Activated CD8-positive, alpha-beta memory T cell treated with anti-CD3 and anti-CD28 coated beads, Interleukin-2, amount 10 ng/mL, durations not matched to agents 7 days and 5 days (primary cell): ENCODE measurements around the gene ENTHD1. TPM values are rescaled to one million over a fixed set of nuclear protein-coding genes. Genes with fewer than 3 reads are reported as not detected.

ENCODE experiments used
- ATAC-seq: fragments of 150-1000 bp; cut with Tn5 transposase; one replicate; pipeline ENCODE4 v1.10.0; 2021; ENCODE audit warnings: moderate library complexity
- CTCF ChIA-PET: fragments of 350-600 bp; sonication (Branson Sonifier 250); formaldehyde crosslinking; loops from one replicate; lab custom pipeline; 2021; ENCODE audit warnings: antibody characterized with exemption; lab: Charles Lee
- DNase-seq: peaks from one replicate; pipeline ENCODE4 v3.0.0-alpha.2; 2020
- H3K27ac Mint-ChIP-seq: one replicate; pipeline ENCODE4 v1.8.0; 2021; ENCODE audit warnings: mild to moderate bottlenecking, mixed read lengths
- H3K27me3 Mint-ChIP-seq: one replicate; pipeline ENCODE4 v1.8.0; 2021; ENCODE audit warnings: mixed read lengths
- H3K36me3 Mint-ChIP-seq: one replicate; pipeline ENCODE4 v1.8.0; 2021; ENCODE audit warnings: mild to moderate bottlenecking, mixed read lengths
- H3K4me1 Mint-ChIP-seq: one replicate; pipeline ENCODE4 v1.8.0; 2021; ENCODE audit warnings: mixed read lengths
- H3K4me3 Mint-ChIP-seq: one replicate; pipeline ENCODE4 v1.8.0; 2021; ENCODE audit warnings: mild to moderate bottlenecking, moderate library complexity, mixed read lengths
- H3K9me3 Mint-ChIP-seq: one replicate; pipeline ENCODE4 v1.8.0; 2022; ENCODE audit warnings: low read depth, mixed read lengths
- total RNA-seq, 2 experiments: library from RNA; stranded (reverse); gene quantifications; one replicate each; pipeline ENCODE4 v1.2.3, GENCODE V29; 2021

ENTHD1 gene
- total RNA-seq, 2 experiments from 2014 or later, result 0.21 to 0.41 TPM

GRCh38 chr22:39917776-39918495 is 24.4 kb upstream of the ENTHD1 start:
- ATAC-seq (no peak), DNase-seq (no peak)
- peaks cover 84% of the 10 kb centered on the region for H3K4me1 Mint-ChIP-seq
- peaks cover 65% of the 10 kb centered on the region for H3K36me3 Mint-ChIP-seq
- H3K27ac Mint-ChIP-seq, result peak overlapping the region; percentile 94
- no peaks in the 10 kb centered on the region for H3K9me3 Mint-ChIP-seq
- H3K4me3 Mint-ChIP-seq, result peak overlapping the region; percentile 90
- H3K27me3 Mint-ChIP-seq, result no peaks in the 10 kb centered on the region
- CTCF ChIA-PET, result interaction anchor here (1.1 to 8.1 kb wide), 7 partner anchors 11 to 389 kb away, joined by 4 to 60 read pairs (median 7); no protein-coding TSS in a partner anchor

DNA sequence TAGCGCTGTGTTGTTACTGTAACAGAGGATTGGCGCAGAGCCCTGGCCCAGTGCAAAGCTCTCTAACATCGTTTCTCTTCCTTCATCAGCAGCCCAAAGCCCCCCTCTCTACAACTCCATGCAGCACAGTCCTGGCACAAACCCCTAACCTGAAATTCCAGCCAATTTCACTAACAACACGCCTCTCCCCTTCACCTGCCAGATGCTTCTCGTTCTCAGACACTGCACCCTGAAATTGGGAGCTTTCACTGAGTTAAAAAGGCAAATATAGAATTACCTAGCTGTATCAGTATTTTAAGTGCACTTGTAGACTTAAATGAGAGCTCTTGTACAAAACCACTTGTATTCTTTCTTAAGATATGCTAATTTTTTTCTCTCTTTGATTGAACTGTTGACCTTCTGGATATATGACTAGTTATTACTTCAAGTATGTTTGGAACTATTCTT is 23.7 kb upstream of the ENTHD1 start:
- DNase-seq (no peak), ATAC-seq (no peak)
- Mint-ChIP-seq H3K27ac (peak overlapping the region; percentile 94), H3K4me1 (peaks cover 83% of the 10 kb centered on the region), H3K27me3 (no peaks in the 10 kb centered on the region), H3K4me3 (peak overlapping the region; percentile 90), H3K36me3 (peaks cover 66% of the 10 kb centered on the region), H3K9me3 (no peaks in the 10 kb centered on the region)
- CTCF ChIA-PET, result interaction anchor here (0.6 to 8.1 kb wide), 10 partner anchors 8 to 394 kb away, joined by 3 to 60 read pairs (median 8); no protein-coding TSS in a partner anchor

DNA sequence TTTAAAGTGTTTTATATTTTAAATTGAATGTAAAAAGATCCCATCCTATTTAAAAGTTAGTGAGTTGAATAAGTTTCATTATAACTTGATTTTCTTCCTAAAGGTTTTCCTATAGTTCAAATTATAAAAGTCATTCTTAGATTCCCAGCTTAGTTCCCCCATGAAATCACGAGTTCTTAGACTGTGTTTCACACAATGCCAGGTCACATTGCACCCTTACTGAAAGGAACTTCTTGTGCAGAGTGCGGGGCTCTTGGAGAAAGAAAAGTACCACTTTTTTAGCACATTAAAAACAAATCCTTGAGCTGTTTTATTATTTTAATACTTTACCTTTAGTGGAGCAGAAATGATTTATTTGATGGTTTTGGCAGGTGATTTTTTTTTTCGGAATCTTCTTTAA is 22.9 kb upstream of the ENTHD1 start:
- CTCF ChIA-PET, result interaction anchor here (0.8 to 8.1 kb wide), 10 partner anchors 8 to 387 kb away, joined by 3 to 60 read pairs (median 8); no protein-coding TSS in a partner anchor
- no peaks in the 10 kb centered on the region for H3K9me3 Mint-ChIP-seq
- no peaks in the 10 kb centered on the region for H3K27me3 Mint-ChIP-seq
- ATAC-seq, result no peak
- H3K36me3 Mint-ChIP-seq, result peaks cover 65% of the 10 kb centered on the region
- peaks cover 84% of the 10 kb centered on the region for H3K4me1 Mint-ChIP-seq
- DNase-seq, result no peak
- H3K4me3 Mint-ChIP-seq, result peak overlapping the region; percentile 90
- peak overlapping the region; percentile 94 for H3K27ac Mint-ChIP-seq

DNA sequence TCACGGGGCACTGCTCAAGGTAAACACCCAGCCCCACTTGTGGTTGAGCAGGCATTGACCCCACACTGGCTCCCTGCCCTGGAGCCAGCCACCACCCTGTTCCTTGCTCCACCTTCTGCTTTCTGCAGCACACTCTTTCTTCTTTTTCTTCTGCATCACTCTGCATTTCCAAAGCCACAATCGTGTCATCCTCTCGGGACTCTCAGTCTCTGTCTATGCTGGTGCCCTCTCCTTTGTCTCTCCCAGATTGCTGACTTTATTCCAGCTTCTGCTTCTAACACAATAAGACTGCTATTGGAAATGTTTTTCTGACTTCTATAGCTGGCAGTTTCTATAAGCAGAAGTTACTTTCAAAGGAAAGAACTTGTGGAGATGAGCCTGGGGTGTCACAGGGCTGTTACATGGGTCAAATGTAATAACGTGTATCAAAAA is 21.8 kb upstream of the ENTHD1 start:
- peak overlapping the region; percentile 91 for H3K27ac Mint-ChIP-seq
- ATAC-seq, result no peak
- CTCF ChIA-PET, result interaction anchor here (0.8 to 8.1 kb wide), 7 partner anchors 10 to 380 kb away, joined by 3 to 60 read pairs (median 12); no protein-coding TSS in a partner anchor
- H3K4me1 Mint-ChIP-seq, result peaks cover 80% of the 10 kb centered on the region
- H3K9me3 Mint-ChIP-seq, result no peaks in the 10 kb centered on the region
- no peak for DNase-seq
- H3K36me3 Mint-ChIP-seq, result peaks cover 63% of the 10 kb centered on the region
- H3K4me3 Mint-ChIP-seq, result peak overlapping the region; percentile 90
- no peaks in the 10 kb centered on the region for H3K27me3 Mint-ChIP-seq

GRCh38 chr22:39914584-39914983 is 21.0 kb upstream of the ENTHD1 start:
- Mint-ChIP-seq H3K27me3 (no peaks in the 10 kb centered on the region), H3K36me3 (peaks cover 62% of the 10 kb centered on the region), H3K27ac (peak overlapping the region; percentile 91), H3K4me1 (peaks cover 80% of the 10 kb centered on the region), H3K9me3 (no peaks in the 10 kb centered on the region), H3K4me3 (peak overlapping the region; percentile 90)
- CTCF ChIA-PET, result interaction anchor here (1.1 to 12.2 kb wide), 5 partner anchors 10 to 347 kb away, joined by 3 to 171 read pairs (median 22); no protein-coding TSS in a partner anchor
- DNase-seq, result no peak
- no peak for ATAC-seq

GRCh38 chr22:39913886-39914285 is 20.3 kb upstream of the ENTHD1 start:
- CTCF ChIA-PET, result interaction anchor here (0.6 to 12.2 kb wide), 5 partner anchors 12 to 347 kb away, joined by 3 to 171 read pairs (median 3); no protein-coding TSS in a partner anchor
- H3K4me1 Mint-ChIP-seq, result peaks cover 83% of the 10 kb centered on the region
- ATAC-seq (no peak), DNase-seq (no peak)
- peaks cover 62% of the 10 kb centered on the region for H3K36me3 Mint-ChIP-seq
- H3K4me3 Mint-ChIP-seq, result peak overlapping the region; percentile 90
- no peaks in the 10 kb centered on the region for H3K27me3 Mint-ChIP-seq
- H3K9me3 Mint-ChIP-seq, result no peaks in the 10 kb centered on the region
- peak overlapping the region; percentile 91 for H3K27ac Mint-ChIP-seq

- DNase-seq, result no peak
- H3K27me3 Mint-ChIP-seq, result no peaks in the 10 kb centered on the region
- H3K4me1 Mint-ChIP-seq, result peaks cover 83% of the 10 kb centered on the region
- peak overlapping the region; percentile 91 for H3K27ac Mint-ChIP-seq
- CTCF ChIA-PET, result interaction anchor here (0.6 to 12.2 kb wide), 7 partner anchors 12 to 346 kb away, joined by 3 to 171 read pairs (median 3); partner anchors contain the start of gene GRAP2
- no peaks in the 10 kb centered on the region for H3K9me3 Mint-ChIP-seq
- no peak for ATAC-seq
- peaks cover 65% of the 10 kb centered on the region for H3K36me3 Mint-ChIP-seq
- H3K4me3 Mint-ChIP-seq, result peak overlapping the region; percentile 90
These were observed 19.8 kb upstream of the ENTHD1 start for GRCh38 chr22:39913321-39913720.

DNA sequence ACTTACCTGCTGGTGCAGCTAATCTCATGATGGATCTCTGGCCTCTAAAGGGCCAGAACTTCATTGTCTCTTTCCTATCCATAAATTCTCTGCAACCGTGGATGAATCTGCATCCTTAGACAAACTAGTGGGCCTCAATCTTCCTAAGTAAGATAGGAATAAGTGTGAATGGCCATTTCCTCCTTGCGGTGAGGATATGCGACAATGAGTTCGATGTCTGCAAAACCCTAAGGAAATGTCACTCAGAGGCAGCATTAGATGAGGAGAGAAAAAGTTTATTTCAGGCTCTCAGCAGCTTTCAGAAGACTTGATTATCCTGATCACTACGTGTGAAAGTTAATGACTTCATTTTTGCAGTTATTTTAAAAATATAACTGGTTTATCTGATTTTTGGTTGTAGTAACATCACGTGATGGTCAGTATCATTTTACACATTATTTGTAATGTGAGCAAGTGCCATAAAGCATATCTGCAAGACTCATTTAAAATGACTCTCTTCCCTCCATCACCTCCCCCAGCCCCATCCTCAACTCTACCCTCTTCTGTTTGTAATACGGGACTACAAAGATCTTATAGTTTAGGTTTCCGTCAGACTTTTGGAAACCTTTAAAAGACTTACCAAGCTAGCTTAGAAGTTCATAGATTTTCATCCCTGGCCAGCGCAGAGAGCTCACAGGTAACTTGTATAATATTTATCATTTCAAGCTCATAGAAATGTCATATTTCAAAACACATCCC is 17.5 kb upstream of the ENTHD1 start:
- CTCF ChIA-PET, result interaction anchor here (0.5 to 12.2 kb wide), 4 partner anchors 14 to 908 kb away, joined by 3 to 171 read pairs (median 32); no protein-coding TSS in a partner anchor
- peak overlapping the region; percentile 91 for H3K27ac Mint-ChIP-seq
- H3K4me3 Mint-ChIP-seq, result peak overlapping the region; percentile 90
- no peaks in the 10 kb centered on the region for H3K27me3 Mint-ChIP-seq
- H3K4me1 Mint-ChIP-seq, result peaks cover 74% of the 10 kb centered on the region
- no peak for ATAC-seq
- H3K9me3 Mint-ChIP-seq, result no peaks in the 10 kb centered on the region
- peaks cover 63% of the 10 kb centered on the region for H3K36me3 Mint-ChIP-seq
- DNase-seq, result no peak

DNA sequence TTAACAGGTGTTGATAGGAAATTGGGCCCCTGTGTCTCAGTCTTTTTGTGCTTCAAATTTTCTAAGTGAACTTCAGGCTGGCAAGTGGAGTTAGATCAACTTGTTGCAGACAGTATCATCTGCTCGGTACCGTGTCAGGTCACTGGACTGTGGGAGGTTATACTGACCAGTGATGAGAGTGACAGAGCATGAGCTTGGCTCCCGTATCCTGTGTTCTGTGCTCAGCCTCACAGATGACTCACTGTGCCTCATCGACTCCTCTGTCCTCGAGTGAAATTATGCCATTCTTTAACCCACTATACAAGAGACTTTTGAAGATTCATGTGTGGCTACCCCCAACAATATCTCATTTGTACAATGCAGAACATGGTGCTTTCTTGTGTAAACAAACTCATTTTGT is 15.2 kb upstream of the ENTHD1 start:
- DNase-seq, result peak; percentile 74
- Mint-ChIP-seq H3K36me3 (peaks cover 70% of the 10 kb centered on the region), H3K4me3 (peak overlapping the region; percentile 90), H3K27ac (peak overlapping the region; percentile 91), H3K4me1 (peaks cover 61% of the 10 kb centered on the region), H3K9me3 (no peaks in the 10 kb centered on the region), H3K27me3 (no peaks in the 10 kb centered on the region)
- CTCF ChIA-PET, result interaction anchor here (1.0 to 12.2 kb wide), 5 partner anchors 9 to 116 kb away, joined by 3 to 171 read pairs (median 5); partner anchors contain the start of gene GRAP2
- peak; percentile 40 for ATAC-seq

- ATAC-seq, result no peak
- CTCF ChIA-PET, result interaction anchor here (1.0 to 12.2 kb wide), 4 partner anchors 8 to 625 kb away, joined by 3 to 171 read pairs (median 18); partner anchors contain the start of gene GRAP2
- H3K36me3 Mint-ChIP-seq, result peaks cover 69% of the 10 kb centered on the region
These were observed 14.6 kb upstream of the ENTHD1 start for GRCh38 chr22:39908136-39908535.

DNA sequence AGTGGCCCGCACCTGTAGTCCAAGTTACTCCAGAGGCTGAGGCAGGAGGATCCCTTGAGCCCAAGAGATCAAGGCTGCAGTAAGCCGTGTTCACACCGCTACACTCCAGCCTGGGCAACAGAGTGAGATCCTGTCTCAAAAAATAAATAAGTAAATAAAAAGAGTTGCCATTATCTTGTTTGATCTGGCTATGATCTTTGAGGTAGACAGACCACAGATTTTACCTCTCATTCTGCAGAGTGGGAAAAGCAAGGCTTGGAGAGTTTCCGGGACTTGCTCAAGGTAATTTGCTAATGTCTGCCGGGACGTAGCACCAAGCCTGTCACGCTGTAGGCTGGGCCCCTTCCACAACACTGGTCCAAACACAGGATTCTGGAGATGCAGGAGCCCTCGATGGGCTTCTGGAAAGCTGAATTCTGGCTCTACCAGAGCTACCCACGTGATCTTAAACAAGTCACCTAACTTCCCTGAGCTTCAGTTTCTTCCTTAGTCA is 14.1 kb upstream of the ENTHD1 start:
- Mint-ChIP-seq H3K4me3 (peak overlapping the region; percentile 90), H3K4me1 (peaks cover 52% of the 10 kb centered on the region), H3K9me3 (no peaks in the 10 kb centered on the region), H3K36me3 (peaks cover 72% of the 10 kb centered on the region), H3K27me3 (no peaks in the 10 kb centered on the region), H3K27ac (peak overlapping the region; percentile 91)
- CTCF ChIA-PET, result interaction anchor here (1.0 to 12.2 kb wide), 3 partner anchors 18 to 626 kb away, joined by 3 to 171 read pairs (median 34); no protein-coding TSS in a partner anchor
- DNase-seq (no peak), ATAC-seq (peak; percentile 7)

More at GRCh38 chr22:39908136-39908535, 14.6 kb upstream of the ENTHD1 start:
- Mint-ChIP-seq H3K4me3 (peak overlapping the region; percentile 90), H3K9me3 (no peaks in the 10 kb centered on the region), H3K27me3 (no peaks in the 10 kb centered on the region), H3K27ac (peak overlapping the region; percentile 91), H3K4me1 (peaks cover 55% of the 10 kb centered on the region)
- DNase-seq, result no peak

- Mint-ChIP-seq H3K4me3 (peak overlapping the region; percentile 90), H3K36me3 (peaks cover 71% of the 10 kb centered on the region), H3K27me3 (no peaks in the 10 kb centered on the region), H3K27ac (peak overlapping the region; percentile 91), H3K9me3 (no peaks in the 10 kb centered on the region), H3K4me1 (peaks cover 46% of the 10 kb centered on the region)
- no peak for ATAC-seq
- CTCF ChIA-PET, result interaction anchor here (1.3 to 12.2 kb wide), 5 partner anchors 9 to 35 kb away, joined by 4 to 171 read pairs (median 25); no protein-coding TSS in a partner anchor
- peak; percentile 71 for DNase-seq
These were observed 13.5 kb upstream of the ENTHD1 start for GRCh38 chr22:39907047-39907446.
